SK-N-SH (cell line): Measurements from ENCODE around the gene TAF1B. TPM values are rescaled to one million over a fixed set of nuclear protein-coding genes. Genes with fewer than 3 reads are reported as not detected.

Source experiments
- CTCF ChIA-PET: fragments of 300-600, 350-600 bp; formaldehyde crosslinking; extraction: SDS; loops from one replicate; lab custom pipeline; 2021; lab: Yijun Ruan, JAX
- POLR2A ChIA-PET: fragments of 350-600 bp; sonication (Branson Sonifier 250); formaldehyde crosslinking; extraction: SDS; loops from one replicate; lab custom pipeline; 2020; ENCODE audit warnings: antibody characterized with exemption, inconsistent platforms; lab: Yijun Ruan, JAX
- DNase-seq: peaks from one replicate; pipeline ENCODE4 v3.0.0; 2012
- H2AFZ ChIP-seq: fragments of 200-600 bp; sonication (generic); 2 replicates; pipeline ENCODE4 v1.8.1; 2016; ENCODE audit warnings: antibody characterized with exemption, mild to moderate bottlenecking, low read depth
- H3F3A ChIP-seq: fragments of 200-600 bp; sonication (generic); replicated peaks from 2 replicates; pipeline ENCODE3; 2016; ENCODE audit warnings: antibody characterized with exemption, mild to moderate bottlenecking; ENCODE audit not compliant: insufficient read depth
- H3K27ac ChIP-seq, 2 experiments: fragments of 200-500 bp in 1 of 2; fragments of 200-600 bp in 1 of 2; sonication (Bioruptor generic) in 1 of 2; sonication (generic), shearing (Covaris generic) in 1 of 2; 2 replicates each; pipeline versions ENCODE4 v1.5.1 to v1.6.1; 2014 to 2016; ENCODE audit warnings: low read depth in 2 of 2, inconsistent platforms in 1 of 2, low read length in 1 of 2, mild to moderate bottlenecking in 1 of 2, mixed read lengths in 1 of 2
- H3K27me3 ChIP-seq: fragments of 200-600 bp; sonication (generic), shearing (Covaris generic); 2 replicates; pipeline ENCODE4 v1.6.1; 2016; ENCODE audit warnings: mixed run types; ENCODE audit not compliant: insufficient read depth
- H3K36me3 ChIP-seq, 2 experiments: fragments of 200-500 bp in 1 of 2; fragments of 200-600 bp in 1 of 2; sonication (Bioruptor generic) in 1 of 2; sonication (generic) in 1 of 2; replicated peaks in 1 of 2; 2 replicates each; pipeline versions ENCODE3 to v1.5.1; 2014 to 2016; ENCODE audit warnings: low read length in 1 of 2, mild to moderate bottlenecking in 1 of 2; ENCODE audit not compliant: insufficient read depth in 2 of 2, control insufficient read depth in 1 of 2
- H3K4me1 ChIP-seq, 2 experiments: fragments of 200-500 bp in 1 of 2; fragments of 200-600 bp in 1 of 2; sonication (Bioruptor generic) in 1 of 2; sonication (generic), shearing (Covaris generic) in 1 of 2; 2 replicates each; pipeline versions ENCODE4 v1.5.1 to v1.6.1; 2014 to 2016; ENCODE audit warnings: low read depth in 1 of 2, low read length in 1 of 2, mixed run types in 1 of 2; ENCODE audit not compliant: insufficient read depth in 2 of 2, control insufficient read depth in 1 of 2
- H3K4me2 ChIP-seq: fragments of 200-600 bp; sonication (generic), shearing (Covaris generic); 2 replicates; pipeline ENCODE4 v1.6.1; 2017; ENCODE audit warnings: mixed run types
- H3K4me3 ChIP-seq, 2 experiments: fragments of 200-500 bp in 1 of 2; fragments of 200-600 bp in 1 of 2; sonication (Bioruptor generic) in 1 of 2; sonication (generic), shearing (Covaris generic) in 1 of 2; 2 replicates each; pipeline versions ENCODE4 v1.5.1 to v1.8.1; 2014 to 2016; ENCODE audit warnings: low read depth in 2 of 2, inconsistent platforms in 1 of 2, low read length in 1 of 2, mild to moderate bottlenecking in 1 of 2, mixed read lengths in 1 of 2, moderate library complexity in 1 of 2
- H3K79me2 ChIP-seq: fragments of 200-600 bp; sonication (generic); 2 replicates; pipeline ENCODE4 v1.8.1; 2017; ENCODE audit warnings: mild to moderate bottlenecking; ENCODE audit not compliant: insufficient read depth
- H3K9ac ChIP-seq: fragments of 200-600 bp; sonication (generic); 2 replicates; pipeline ENCODE4 v1.6.1; 2017; ENCODE audit warnings: mixed run types
- H3K9me2 ChIP-seq: fragments of 200-600 bp; sonication (generic); 2 replicates; pipeline ENCODE4 v1.6.1; 2017; ENCODE audit warnings: mixed run types
- H3K9me3 ChIP-seq: fragments of 200-600 bp; sonication (generic); 2 replicates; pipeline ENCODE4 v1.6.1; 2017; ENCODE audit warnings: mixed run types, mild to moderate bottlenecking, moderate library complexity
- H4K20me1 ChIP-seq: fragments of 200-600 bp; sonication (generic); 2 replicates; pipeline ENCODE4 v1.6.1; 2017; ENCODE audit warnings: mild to moderate bottlenecking, mixed run types; ENCODE audit not compliant: insufficient read depth
- CHD2 ChIP-seq: fragments of 150-350 bp; IDR thresholded peaks from 2 replicates; pipeline ENCODE4 v1.6.1; 2018; ENCODE audit warnings: low read length; ENCODE audit not compliant: partially characterized antibody
- ELF1 ChIP-seq: IDR thresholded peaks from 2 replicates; pipeline ENCODE4 v1.4.0; 2012
- FOXJ3 ChIP-seq: sonication (generic); formaldehyde crosslinking; IDR thresholded peaks from 2 replicates; pipeline ENCODE4 v1.5.1; 2020; ENCODE audit warnings: mild to moderate bottlenecking, missing genetic modification reagents
- MXI1 ChIP-seq: IDR thresholded peaks from 2 replicates; pipeline ENCODE4 v1.6.1; 2012; ENCODE audit warnings: mild to moderate bottlenecking, low read depth, low read length, improper control_type of control experiment
- RFX5 ChIP-seq: IDR thresholded peaks from 2 replicates; pipeline ENCODE4 v1.6.1; 2012; ENCODE audit warnings: mild to moderate bottlenecking, improper control_type of control experiment, low read length
- RXRA ChIP-seq: IDR thresholded peaks from 2 replicates; pipeline ENCODE4 v1.4.0; 2012; ENCODE audit warnings: low read depth, mild to moderate bottlenecking, borderline replicate concordance
- SIN3A ChIP-seq: IDR thresholded peaks from 2 replicates; pipeline ENCODE4 v1.6.1; 2012; ENCODE audit warnings: low read depth, mild to moderate bottlenecking, low read length, moderate library complexity, borderline replicate concordance
- TAF1 ChIP-seq: IDR thresholded peaks from 2 replicates; pipeline ENCODE4 v1.6.1; 2012; ENCODE audit warnings: low read depth, mild to moderate bottlenecking, low read length, moderate library complexity, borderline replicate concordance
- TCF12 ChIP-seq: IDR thresholded peaks from 2 replicates; pipeline ENCODE4 v1.4.0; 2012
- TEAD4 ChIP-seq: IDR thresholded peaks from 2 replicates; pipeline ENCODE4 v1.4.0; 2012; ENCODE audit warnings: mild to moderate bottlenecking, borderline replicate concordance; ENCODE audit not compliant: insufficient read depth
- USF1 ChIP-seq: IDR thresholded peaks from 2 replicates; pipeline ENCODE4 v1.4.0; 2012; ENCODE audit warnings: low read depth, borderline replicate concordance
- WGBS: methylation state at CpG from one replicate; pipeline ENCODE4 v1.1.6; 2017; ENCODE audit warnings: low lambda C conversion rate; 5-methylcytosine and 5-hydroxymethylcytosine counted together
- polyA plus RNA-seq, 3 experiments: library from polyadenylated mRNA; depleted of rRNA; stranded (reverse); fragments of >200 nt; gene quantifications; 2 replicates each; pipeline ENCODE4 v1.2.3, GENCODE V29; 2012
- TF ChIP-seq, protein P1 (sequence below): IDR thresholded peaks from 2 replicates; pipeline ENCODE4 v1.6.1; 2012; ENCODE audit warnings: mild to moderate bottlenecking, low read depth, low read length, moderate library complexity
- TF ChIP-seq, protein P2 (sequence below): IDR thresholded peaks from 2 replicates; pipeline ENCODE4; 2012
- TF ChIP-seq, protein P3 (sequence below): fragments of 150-350 bp; IDR thresholded peaks from 2 replicates; pipeline ENCODE4 v1.6.1; 2017; ENCODE audit warnings: antibody characterized with exemption, low read length, low read depth, borderline replicate concordance

Gene TAF1B
- polyA plus RNA-seq, 1 of the 3 experiments (the other 2 are of a cell fraction) = 7.8 TPM

GRCh38 chr2:9818097-9818496, 25.2 kb upstream of the TAF1B start:
- 87% methylated on average over 2 of the region's 2 CpGs for WGBS
- H3K79me2 ChIP-seq = no peaks in the 10 kb centered on the region
- H3F3A ChIP-seq = no peaks in the 10 kb centered on the region
- no peak for DNase-seq
- no peaks in the 10 kb centered on the region for H3K9me3 ChIP-seq
- no peaks in the 10 kb centered on the region for H3K36me3 ChIP-seq
- H2AFZ ChIP-seq = no peak overlapping the region
- CTCF ChIA-PET = interaction anchor here (1.0 to 8.1 kb wide), 4 partner anchors 17 to 279 kb away, joined by 4 to 207 read pairs (median 49); partner anchors contain the start of gene TAF1B
- H3K4me2 ChIP-seq = no peak overlapping the region
- H3K9me2 ChIP-seq = no peaks in the 10 kb centered on the region
- POLR2A ChIA-PET = no interaction called here
- no peak overlapping the region for H3K9ac ChIP-seq
- no peaks in the 10 kb centered on the region for H3K27me3 ChIP-seq
- no peak overlapping the region for H3K27ac ChIP-seq
- H3K4me1 ChIP-seq = peaks cover 0 to 7% of the 10 kb centered on the region in 2 experiments; a peak in 1 of 4 replicates
- H4K20me1 ChIP-seq = no peaks in the 10 kb centered on the region
- no peak for TF ChIP-seq SIN3A
- no peak for TF ChIP-seq TEAD4
- no peak for TF ChIP-seq ELF1
- TF ChIP-seq CHD2 = no peak
- no peak for TF ChIP-seq MXI1
- no peak for TF ChIP-seq FOXJ3 (CRISPR knock-in tag)
- TF ChIP-seq, protein P1, sequence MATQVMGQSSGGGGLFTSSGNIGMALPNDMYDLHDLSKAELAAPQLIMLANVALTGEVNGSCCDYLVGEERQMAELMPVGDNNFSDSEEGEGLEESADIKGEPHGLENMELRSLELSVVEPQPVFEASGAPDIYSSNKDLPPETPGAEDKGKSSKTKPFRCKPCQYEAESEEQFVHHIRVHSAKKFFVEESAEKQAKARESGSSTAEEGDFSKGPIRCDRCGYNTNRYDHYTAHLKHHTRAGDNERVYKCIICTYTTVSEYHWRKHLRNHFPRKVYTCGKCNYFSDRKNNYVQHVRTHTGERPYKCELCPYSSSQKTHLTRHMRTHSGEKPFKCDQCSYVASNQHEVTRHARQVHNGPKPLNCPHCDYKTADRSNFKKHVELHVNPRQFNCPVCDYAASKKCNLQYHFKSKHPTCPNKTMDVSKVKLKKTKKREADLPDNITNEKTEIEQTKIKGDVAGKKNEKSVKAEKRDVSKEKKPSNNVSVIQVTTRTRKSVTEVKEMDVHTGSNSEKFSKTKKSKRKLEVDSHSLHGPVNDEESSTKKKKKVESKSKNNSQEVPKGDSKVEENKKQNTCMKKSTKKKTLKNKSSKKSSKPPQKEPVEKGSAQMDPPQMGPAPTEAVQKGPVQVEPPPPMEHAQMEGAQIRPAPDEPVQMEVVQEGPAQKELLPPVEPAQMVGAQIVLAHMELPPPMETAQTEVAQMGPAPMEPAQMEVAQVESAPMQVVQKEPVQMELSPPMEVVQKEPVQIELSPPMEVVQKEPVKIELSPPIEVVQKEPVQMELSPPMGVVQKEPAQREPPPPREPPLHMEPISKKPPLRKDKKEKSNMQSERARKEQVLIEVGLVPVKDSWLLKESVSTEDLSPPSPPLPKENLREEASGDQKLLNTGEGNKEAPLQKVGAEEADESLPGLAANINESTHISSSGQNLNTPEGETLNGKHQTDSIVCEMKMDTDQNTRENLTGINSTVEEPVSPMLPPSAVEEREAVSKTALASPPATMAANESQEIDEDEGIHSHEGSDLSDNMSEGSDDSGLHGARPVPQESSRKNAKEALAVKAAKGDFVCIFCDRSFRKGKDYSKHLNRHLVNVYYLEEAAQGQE = no peak
- TF ChIP-seq, protein P2, sequence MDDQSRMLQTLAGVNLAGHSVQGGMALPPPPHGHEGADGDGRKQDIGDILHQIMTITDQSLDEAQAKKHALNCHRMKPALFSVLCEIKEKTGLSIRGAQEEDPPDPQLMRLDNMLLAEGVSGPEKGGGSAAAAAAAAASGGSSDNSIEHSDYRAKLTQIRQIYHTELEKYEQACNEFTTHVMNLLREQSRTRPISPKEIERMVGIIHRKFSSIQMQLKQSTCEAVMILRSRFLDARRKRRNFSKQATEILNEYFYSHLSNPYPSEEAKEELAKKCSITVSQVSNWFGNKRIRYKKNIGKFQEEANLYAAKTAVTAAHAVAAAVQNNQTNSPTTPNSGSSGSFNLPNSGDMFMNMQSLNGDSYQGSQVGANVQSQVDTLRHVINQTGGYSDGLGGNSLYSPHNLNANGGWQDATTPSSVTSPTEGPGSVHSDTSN = no peak
- no peak for TF ChIP-seq RFX5
- no peak for TF ChIP-seq TAF1
- TF ChIP-seq, protein P3, sequence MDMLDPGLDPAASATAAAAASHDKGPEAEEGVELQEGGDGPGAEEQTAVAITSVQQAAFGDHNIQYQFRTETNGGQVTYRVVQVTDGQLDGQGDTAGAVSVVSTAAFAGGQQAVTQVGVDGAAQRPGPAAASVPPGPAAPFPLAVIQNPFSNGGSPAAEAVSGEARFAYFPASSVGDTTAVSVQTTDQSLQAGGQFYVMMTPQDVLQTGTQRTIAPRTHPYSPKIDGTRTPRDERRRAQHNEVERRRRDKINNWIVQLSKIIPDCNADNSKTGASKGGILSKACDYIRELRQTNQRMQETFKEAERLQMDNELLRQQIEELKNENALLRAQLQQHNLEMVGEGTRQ = no peak
- no peak for TF ChIP-seq USF1
- no peak for TF ChIP-seq TCF12
- TF ChIP-seq RXRA = no peak
- no peak overlapping the region for H3K4me3 ChIP-seq
